Adrenal gland (tissue), 12 donors: Measurements from ENCODE around the gene PDE2A. TPM values are rescaled to one million over a fixed set of nuclear protein-coding genes. Genes with fewer than 3 reads are reported as not detected.
"Not testable (repeated sequence)": the region's sequence is repeated elsewhere in the genome, so short reads cannot be mapped to it uniquely, and the experiment has no call there.

ENCODE experiments used
- DNase-seq, 7 donors: peaks; one replicate each; pipeline ENCODE4 v3.0.0-alpha.2; 2019 to 2020
- H3K27ac ChIP-seq, 5 donors: fragments of 200-600 bp; sonication (generic) in 4 of 5; 1 replicate in 3 of 5; 2 replicates in 2 of 5; pipeline versions ENCODE4 v1.5.1 to v1.8.0; 2016 to 2020; ENCODE audit warnings: mild to moderate bottlenecking in 1 of 5
- H3K27me3 ChIP-seq: fragments of 200-600 bp; 2 replicates; pipeline ENCODE4 v1.8.0; 2021
- H3K36me3 ChIP-seq, 2 donors: fragments of 200-600 bp; replicated peaks in 1 of 2; 1 replicate in 1 of 2; 2 replicates in 1 of 2; pipeline versions ENCODE4 v1.5.1 to v1.8.0; 2018 to 2022
- H3K4me1 ChIP-seq, 2 donors: fragments of 200-600 bp; replicated peaks in 1 of 2; 1 replicate in 1 of 2; 2 replicates in 1 of 2; pipeline versions ENCODE4 v1.5.1 to v1.8.0; 2018 to 2021
- H3K4me3 ChIP-seq, 4 donors: fragments of 200-600 bp; sonication (generic) in 3 of 4; one replicate each; pipeline ENCODE4 v1.5.1; 2016 to 2018
- H3K9me3 ChIP-seq, 3 donors: fragments of 200-600 bp; sonication (generic) in 1 of 3; replicated peaks in 1 of 3; 1 replicate in 2 of 3; 2 replicates in 1 of 3; pipeline versions ENCODE4 v1.5.1 to v1.8.0; 2016 to 2021
- POLR2A ChIP-seq, 2 donors: fragments of 450-650 bp; IDR thresholded peaks; one replicate each; pipeline ENCODE4 v1.6.1; 2017; ENCODE audit warnings: antibody characterized with exemption in 2 of 2, mild to moderate bottlenecking in 2 of 2, moderate library complexity in 1 of 2
- WGBS, 4 donors: extraction: QIAGEN DNeasy Blood & Tissue Kit in 2 of 4; methylation state at CpG; one replicate each; pipeline versions ENCODE4 v1.1.5 to v1.1.7; 2013 to 2017; 5-methylcytosine and 5-hydroxymethylcytosine counted together
- intact Hi-C, 2 donors: fragments of 100-400 bp; cut with DNase I; formaldehyde crosslinking; loops; one replicate each; pipeline versions ENCODE4 v1.14.1 to v1.15.0; 2022 to 2023
- polyA plus RNA-seq, 3 donors: library from polyadenylated mRNA; stranded (reverse); fragments of 200-250 nt in 2 of 3; fragments of 350-450 nt in 1 of 3; fragmentation: Illumina TruSeq in 1 of 3; extraction: RNeasy Lipid Tissue Mini Kit (QIAGEN cat#74804) in 1 of 3; gene quantifications; one replicate each; pipeline ENCODE4 v1.2.3, GENCODE V29; 2013 to 2014
- total RNA-seq, 9 donors: library from RNA; depleted of rRNA in 4 of 9; stranded (reverse); fragments of >200 nt in 4 of 9; fragments of 120-200 nt in 1 of 9; fragmentation: NEBNext Ultra II Directional in 1 of 9; extraction: Animal tissue kit (Norgen Biotek cat#: 25700) in 1 of 9; gene quantifications; one replicate each; pipeline versions ENCODE4 v1.1.0 to v1.2.4, GENCODE V29; 2013 to 2023
- TF ChIP-seq, protein P1 (sequence below), 6 experiments: fragments of 450-650 bp in 4 of 6; fragments of 200-600 bp in 2 of 6; sonication (generic) in 1 of 6; IDR thresholded peaks; 1 replicate in 5 of 6; 2 replicates in 1 of 6; pipeline versions ENCODE4 v1.5.1 to v1.8.0; 2016 to 2021; ENCODE audit warnings: antibody characterized with exemption in 6 of 6, mild to moderate bottlenecking in 2 of 6, moderate library complexity in 1 of 6
- donor health status: healthy with polysubstance abuse.
- donor health status: Bipolar disorder and iron deficiency.
- donor health status: DM: yes; HTN: yes; CAD: no.
- donor health status: DM: no; HTN: no; CAD: no.
- donor health status: DM: no; HTN: no; CAD: no.
- donor health status: DM: yes; HTN: yes; CAD: no.

PDE2A gene
- total and polyA plus RNA-seq, 12 donors, result 11.5 to 226 (median 67.6) TPM

DNA sequence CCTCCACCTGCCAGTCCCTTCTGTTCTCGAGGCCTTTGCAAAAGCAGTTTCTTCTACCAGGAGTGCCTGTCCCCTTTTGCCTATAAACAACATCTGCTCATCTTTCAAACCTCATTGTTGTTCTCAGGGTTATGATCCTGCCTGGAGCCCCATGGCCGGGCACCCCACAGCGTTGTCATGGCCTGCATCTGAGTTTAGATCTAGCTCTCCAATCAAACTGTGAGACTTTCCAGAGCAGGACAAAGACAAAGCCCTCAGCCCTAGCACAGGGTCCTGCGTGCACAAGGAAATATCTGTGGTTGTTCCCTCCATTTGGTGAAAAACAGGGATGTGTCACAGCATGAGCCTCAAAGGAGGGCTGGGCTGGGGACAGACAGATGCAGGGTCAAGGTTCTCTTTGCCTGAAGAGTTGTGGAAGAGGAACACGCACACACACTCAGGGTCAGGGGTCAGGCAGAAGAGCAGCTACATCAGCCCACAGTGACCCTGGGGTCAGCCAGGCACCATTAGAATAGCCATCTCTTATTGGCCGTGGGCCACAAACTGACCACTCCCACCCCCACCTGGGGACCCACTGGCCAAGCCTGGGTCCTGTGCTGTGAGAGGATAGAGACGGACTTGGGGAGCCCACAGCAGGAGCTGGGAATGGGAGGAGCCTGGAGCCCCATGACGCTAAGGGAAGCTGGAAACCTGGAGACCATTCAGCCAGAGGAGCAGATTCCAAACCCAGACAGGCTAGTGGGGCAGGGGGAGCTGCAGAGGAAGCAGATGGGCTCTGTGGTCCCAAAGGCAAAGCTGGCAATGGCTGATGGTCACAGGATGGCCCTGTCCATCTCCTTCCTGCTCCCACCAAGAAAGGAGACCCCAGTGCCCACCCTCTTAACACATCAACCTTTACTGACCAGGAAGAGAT lies 99.4 kb downstream of the PDE2A start:
- Histone ChIP-seq H3K4me3 (no peak overlapping the region), H3K27me3 (no peaks in the 10 kb centered on the region), H3K9me3 (no peaks in the 10 kb centered on the region), H3K4me1 (no peaks in the 10 kb centered on the region), H3K27ac (no peak overlapping the region), H3K36me3 (peaks cover 0 to 11% of the 10 kb centered on the region in 2 donors)
- TF ChIP-seq, protein P1, sequence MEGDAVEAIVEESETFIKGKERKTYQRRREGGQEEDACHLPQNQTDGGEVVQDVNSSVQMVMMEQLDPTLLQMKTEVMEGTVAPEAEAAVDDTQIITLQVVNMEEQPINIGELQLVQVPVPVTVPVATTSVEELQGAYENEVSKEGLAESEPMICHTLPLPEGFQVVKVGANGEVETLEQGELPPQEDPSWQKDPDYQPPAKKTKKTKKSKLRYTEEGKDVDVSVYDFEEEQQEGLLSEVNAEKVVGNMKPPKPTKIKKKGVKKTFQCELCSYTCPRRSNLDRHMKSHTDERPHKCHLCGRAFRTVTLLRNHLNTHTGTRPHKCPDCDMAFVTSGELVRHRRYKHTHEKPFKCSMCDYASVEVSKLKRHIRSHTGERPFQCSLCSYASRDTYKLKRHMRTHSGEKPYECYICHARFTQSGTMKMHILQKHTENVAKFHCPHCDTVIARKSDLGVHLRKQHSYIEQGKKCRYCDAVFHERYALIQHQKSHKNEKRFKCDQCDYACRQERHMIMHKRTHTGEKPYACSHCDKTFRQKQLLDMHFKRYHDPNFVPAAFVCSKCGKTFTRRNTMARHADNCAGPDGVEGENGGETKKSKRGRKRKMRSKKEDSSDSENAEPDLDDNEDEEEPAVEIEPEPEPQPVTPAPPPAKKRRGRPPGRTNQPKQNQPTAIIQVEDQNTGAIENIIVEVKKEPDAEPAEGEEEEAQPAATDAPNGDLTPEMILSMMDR (IDR thresholded peaks at IDR 0.05), result no peak
- TF ChIP-seq POLR2A (IDR thresholded peaks at IDR 0.05), result no peak
- peak in 2 of 7 donors; percentile 13 to 46 for DNase-seq
- intact Hi-C loops, result loop anchor here (5.0 kb wide), 2 partner anchors 93 to 98 kb away; no protein-coding TSS in a partner anchor
- WGBS, 4 donors, result 77 to 84% (median 80%) methylated on average over 8 of the region's 8 CpGs

DNA sequence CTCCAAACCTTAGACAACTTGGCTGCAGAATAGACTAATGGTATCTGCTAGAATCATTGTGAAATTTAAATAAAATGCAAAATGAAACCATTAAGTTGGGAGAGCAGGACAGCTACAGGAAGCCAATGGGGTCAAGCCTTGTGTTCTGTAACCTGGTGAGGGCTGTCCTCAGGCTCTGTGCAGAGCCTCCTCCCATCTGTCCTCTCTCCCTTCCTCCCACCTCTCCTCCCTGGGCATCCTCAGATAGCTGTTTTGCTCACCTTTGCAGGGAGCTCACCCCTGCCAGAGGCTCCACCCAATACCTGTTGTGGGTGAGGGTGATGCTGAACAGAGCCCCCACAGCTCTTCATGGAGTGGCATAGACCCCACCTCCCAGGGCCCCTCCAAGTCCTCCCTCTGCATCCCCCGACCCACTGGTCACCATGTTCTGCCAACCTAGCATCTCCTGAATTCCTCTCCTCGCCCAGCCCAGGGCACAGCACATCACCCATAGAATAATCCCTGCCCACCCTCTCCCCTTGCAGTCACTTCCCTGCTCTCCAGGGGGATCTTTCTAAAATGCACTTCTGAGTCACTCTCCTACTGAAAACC lies 100.3 kb downstream of the PDE2A start:
- peaks cover 0 to 11% of the 10 kb centered on the region in 2 donors for H3K36me3 ChIP-seq
- intact Hi-C loops, result loop anchor here in 1 of 2 donors (5.0 kb wide), 1 partner anchor 92 kb away; no protein-coding TSS in a partner anchor
- DNase-seq, result peak in 2 of 7 donors; percentile 11 to 46

DNA sequence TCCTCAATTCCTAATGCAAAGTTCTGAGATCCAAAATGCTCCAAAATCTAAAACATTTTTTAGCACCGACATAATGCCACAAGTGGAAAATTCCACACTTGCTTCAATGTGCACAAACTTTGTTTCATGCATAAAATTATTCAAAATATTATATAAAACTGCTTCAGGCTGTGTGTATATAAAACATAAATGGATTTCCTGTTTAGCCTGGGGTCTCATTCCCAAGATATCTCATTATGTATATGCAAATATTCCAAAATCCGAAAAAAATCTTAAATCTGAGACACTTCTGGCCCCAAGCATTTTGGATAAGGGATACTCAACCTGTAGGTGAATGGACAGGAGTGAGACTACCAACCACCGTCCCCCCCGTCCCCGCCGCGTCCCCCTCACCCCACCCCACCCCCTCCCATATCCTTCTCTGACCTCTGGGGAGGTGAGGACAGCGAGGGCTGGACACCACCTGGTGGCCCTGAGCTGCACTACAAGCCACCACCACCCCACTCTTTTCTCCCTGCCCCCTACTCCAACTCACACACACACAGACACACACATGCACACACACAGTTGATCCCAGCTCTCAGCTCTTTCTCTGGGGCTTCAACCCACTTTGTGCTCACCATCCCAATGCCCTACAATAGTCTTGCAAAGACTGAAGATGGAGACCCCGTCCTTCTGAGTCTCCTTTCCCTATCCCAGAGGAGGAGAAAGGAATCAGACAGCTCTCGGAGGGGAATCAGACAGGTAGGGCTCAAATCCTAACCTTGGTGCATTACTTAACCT lies 101.0 kb downstream of the PDE2A start:
- no peak overlapping the region for H3K4me3 ChIP-seq
- TF ChIP-seq, protein P1 (IDR thresholded peaks at IDR 0.05), result peak; percentile 29 to 83 (median 60)
- no peak for TF ChIP-seq POLR2A (IDR thresholded peaks at IDR 0.05)
- intact Hi-C loops, result loop anchor here in 1 of 2 donors (5.0 kb wide), 1 partner anchor 91 kb away; no protein-coding TSS in a partner anchor
- DNase-seq, result peak in 4 of 7 donors; percentile 40 to 66 (median 51)
- H3K27me3 ChIP-seq, result no peaks in the 10 kb centered on the region
- H3K4me1 ChIP-seq, result no peaks in the 10 kb centered on the region
- 38 to 45% (median 41%) methylated on average over 8 to 10 of the region's 10 CpGs for WGBS, 4 donors
- H3K27ac ChIP-seq, result no peak overlapping the region
- H3K36me3 ChIP-seq, result peaks cover 0 to 9% of the 10 kb centered on the region in 2 donors
- H3K9me3 ChIP-seq, result no peaks in the 10 kb centered on the region

More for the DNA sequence above, 100.3 kb downstream of the PDE2A start:
- Histone ChIP-seq H3K9me3 (no peaks in the 10 kb centered on the region), H3K27ac (no peak overlapping the region), H3K4me1 (no peaks in the 10 kb centered on the region), H3K4me3 (no peak overlapping the region), H3K27me3 (no peaks in the 10 kb centered on the region)
- 87 to 94% (median 89%) methylated on average over 2 of the region's 2 CpGs for WGBS, 4 donors
- TF ChIP-seq POLR2A (IDR thresholded peaks at IDR 0.05), result no peak
- TF ChIP-seq, protein P1 (IDR thresholded peaks at IDR 0.05), result no peak

DNA sequence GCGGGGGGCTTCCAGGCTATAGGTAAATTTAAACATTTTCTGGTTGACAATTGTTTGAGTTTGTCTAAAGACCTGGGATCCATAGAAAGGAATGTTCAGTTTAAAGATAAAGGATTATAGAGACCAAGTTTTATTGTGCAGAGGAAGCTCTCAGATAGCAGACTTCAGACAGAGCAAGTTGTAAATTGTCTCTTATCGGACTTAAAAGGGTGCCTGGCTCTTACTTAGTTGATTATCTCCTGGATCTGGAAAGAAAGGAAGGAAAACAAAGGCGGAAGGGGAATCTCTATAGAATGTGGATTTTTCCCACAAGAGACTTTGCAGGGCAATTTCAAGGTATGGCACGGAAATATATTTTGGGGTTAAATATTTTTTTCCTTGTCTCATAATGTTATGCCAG lies 101.7 kb downstream of the PDE2A start:
- DNase-seq, H3K36me3 ChIP-seq, H3K4me1 ChIP-seq, H3K27ac ChIP-seq, H3K27me3 ChIP-seq, H3K9me3 ChIP-seq, H3K4me3 ChIP-seq: not testable (repeated sequence)
- 73 to 86% (median 79%) methylated on average over 4 of the region's 4 CpGs for WGBS, 4 donors
- intact Hi-C loops, result loop anchor here in 1 of 2 donors (5.0 kb wide), 1 partner anchor 90 kb away; no protein-coding TSS in a partner anchor
